ENCODE data around the gene ENOPH1.
A peak's percentile ranks its signal among the peaks of the same experiment; 100 is the strongest.

ENOPH1 gene

DNA sequence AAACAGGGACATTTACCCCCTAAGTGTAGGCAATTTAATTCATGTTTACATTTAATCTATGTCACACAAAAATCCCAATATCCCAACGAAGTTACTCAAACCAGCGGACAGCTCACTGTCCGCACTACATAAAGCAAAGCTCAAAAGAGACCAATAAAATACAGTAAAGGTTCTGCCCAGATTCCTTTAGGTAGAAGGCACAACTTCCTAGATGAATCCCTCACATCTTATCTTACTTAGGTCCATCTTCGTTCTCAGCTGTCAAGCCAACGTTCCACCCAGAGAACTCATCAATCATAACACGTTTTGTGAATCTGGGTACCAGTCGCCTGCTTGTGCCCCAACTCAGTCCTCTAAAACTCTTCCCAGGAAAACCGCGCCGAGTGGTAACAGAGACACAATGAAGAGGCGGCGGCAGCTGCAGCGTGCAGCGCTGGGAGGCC lies 1.8 kb upstream of the ENOPH1 start:
- DNase-seq (ENCODE audit: low read depth in 2 of 2) = no peak

DNA sequence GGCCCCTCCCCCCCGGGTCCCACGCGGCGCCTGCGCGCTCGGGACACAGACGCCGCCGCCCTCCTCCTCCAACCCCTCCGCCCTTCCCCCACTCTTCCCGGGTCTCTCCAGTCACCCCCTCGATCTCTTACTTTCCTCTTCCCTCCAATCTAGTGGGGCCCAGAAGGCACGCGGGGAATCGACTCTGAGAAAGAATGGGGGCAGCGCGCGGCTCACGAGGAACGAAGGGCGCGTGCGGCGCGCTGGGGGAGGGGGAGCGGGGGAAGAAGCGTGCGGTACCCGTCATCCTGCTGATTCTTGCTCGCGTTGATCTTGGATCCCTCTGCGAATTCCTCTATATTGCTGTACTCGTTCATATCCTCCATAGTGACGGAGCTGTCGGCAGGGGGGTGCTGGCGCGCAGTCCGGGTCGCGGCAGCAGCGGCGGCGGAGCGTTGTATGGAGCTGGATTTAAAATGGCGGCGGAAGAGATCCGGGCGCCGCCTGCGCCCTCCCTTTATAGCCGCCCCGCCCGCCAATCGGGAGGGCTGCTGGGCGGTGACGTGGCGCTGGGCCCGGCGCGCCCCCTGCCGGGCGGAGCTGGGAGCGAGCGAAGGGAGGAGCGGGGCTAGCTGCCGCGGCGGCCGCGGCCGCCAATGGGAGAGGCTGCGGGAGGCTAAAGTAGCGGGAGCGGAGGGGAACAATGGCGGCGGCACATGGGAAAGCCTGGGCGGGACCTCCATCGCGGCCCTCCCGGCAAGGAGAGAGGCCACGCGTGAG lies 1.2 kb upstream of the ENOPH1 start:
- DNase-seq (ENCODE audit: low read depth in 2 of 2) = peak; percentile 93 to 94

DNA sequence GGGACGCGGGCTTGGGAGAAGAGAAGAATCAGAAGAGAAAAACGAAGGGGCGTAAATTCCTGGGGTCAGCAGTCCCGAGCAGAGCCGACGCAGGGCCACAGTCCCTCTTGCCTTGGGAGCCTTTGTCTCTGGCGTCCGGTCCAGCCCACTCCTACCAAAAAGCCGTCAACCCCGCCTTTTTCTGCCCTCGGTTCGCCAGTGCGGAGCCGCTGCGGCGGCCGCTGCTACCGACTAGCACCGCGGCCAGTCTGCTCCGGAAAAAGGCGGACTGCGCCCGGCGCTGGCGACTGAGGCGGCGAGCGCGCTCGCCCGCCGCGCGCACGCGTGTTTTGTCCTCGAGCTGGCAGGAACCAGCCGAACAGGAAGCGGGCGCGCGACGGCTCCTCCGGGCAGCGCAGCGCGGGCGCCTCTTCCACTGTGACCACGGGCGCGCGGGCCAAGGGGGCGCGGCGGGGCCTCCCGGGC lies 630 bp upstream of the ENOPH1 start:
- DNase-seq (ENCODE audit: low read depth in 2 of 2) = no peak

DNA sequence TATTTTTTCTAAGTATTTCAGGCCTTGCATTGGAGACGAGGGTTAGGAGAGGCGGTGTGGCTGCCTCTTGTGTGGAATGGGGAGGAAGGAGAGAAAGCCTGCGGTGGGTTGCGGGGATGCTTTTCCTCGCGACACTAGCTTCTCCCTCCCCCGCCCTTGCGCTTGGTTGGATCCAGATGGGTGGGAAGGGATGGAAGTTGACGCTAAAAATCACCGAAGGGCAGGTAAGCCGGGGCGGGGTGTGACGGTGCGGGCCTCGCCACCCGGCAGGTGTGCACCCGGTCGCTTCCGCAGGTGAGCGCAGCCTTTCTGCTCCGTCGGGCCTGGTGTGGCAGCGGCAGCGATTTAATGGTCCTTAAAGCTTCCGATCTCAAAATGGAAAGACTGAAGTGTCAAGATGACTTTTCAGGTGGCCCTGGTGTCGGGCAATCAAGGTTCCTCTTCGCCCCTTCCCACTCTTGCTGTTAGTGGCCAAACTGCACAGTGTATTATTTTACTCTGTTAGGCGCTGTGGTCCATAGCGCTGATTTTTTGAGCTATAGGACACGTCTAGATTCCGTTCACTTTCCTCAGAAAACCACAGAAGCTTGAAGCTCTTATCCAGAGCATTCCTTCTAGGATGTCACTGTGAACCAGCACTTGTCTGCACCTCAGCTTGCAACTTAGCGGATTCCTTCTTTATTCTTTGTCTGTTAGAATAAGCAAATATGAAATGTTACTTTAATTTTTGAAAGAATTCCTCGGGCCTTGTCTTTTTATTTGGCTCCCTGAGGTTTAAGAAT lies 765 bp downstream of the ENOPH1 start:
- peak; percentile 27 to 33 for DNase-seq (ENCODE audit: low read depth in 2 of 2)

DNA sequence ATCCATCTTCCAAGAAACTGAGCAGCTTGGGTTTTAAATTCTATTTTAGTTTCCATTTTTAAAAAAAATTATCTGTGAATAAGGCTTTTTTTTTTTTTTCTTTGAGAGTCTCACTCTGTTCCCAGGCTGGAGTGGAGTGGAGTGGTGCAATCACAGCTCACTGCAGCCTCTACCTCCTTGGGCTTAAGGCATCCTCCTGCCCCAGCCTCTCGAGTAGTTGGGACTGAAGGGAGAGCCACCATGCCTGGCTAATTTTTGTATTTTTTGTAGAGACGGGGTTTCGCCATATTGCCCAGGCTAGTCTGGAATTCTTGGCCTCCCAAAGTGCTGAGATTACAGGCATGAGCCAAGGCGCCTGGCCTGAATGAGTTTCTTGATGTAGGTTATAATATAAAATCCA lies 1.4 kb downstream of the ENOPH1 start:
- no peak for DNase-seq (ENCODE audit: low read depth in 2 of 2)

DNA sequence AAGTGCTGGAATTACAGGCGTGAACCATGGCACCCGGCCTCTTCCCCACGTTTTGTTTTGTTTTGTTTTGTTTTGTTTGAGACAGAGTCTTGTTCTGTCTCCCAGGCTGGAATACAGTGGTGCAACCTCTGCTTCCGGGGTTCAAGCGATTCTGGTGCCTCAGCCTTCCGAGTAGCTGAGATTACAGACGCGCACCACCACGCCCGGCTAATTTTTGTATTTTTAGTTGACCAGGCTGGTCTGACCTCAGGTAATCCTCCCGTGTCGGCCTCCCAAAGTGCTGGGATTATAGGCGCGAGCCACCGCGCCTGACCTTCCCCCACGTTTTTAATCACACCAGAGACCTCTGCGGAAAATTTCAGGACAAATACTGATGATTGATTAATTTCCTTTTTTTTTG lies 2.2 kb downstream of the ENOPH1 start:
- DNase-seq (ENCODE audit: low read depth in 2 of 2) = no peak

DNA sequence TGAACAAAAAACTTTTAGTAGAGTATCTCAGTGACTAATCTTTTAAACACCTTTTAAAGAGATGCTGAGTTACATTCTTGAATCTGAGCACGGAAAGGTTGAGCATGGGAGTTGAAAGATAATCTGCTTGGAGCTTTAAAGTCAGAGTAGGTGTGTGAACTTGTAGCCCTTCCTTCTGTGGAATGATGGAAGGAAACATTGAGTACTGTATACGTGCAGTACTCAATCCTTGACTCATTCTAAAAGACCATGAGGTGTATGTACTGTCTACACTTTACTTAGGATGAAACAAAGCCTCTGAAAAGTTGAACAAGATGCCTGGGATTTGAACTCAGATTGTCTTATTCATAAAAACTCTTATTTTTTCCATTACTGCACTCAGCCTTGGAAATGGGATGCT lies 3.4 kb downstream of the ENOPH1 start:
- no peak for DNase-seq (ENCODE audit: low read depth in 2 of 2)

DNA sequence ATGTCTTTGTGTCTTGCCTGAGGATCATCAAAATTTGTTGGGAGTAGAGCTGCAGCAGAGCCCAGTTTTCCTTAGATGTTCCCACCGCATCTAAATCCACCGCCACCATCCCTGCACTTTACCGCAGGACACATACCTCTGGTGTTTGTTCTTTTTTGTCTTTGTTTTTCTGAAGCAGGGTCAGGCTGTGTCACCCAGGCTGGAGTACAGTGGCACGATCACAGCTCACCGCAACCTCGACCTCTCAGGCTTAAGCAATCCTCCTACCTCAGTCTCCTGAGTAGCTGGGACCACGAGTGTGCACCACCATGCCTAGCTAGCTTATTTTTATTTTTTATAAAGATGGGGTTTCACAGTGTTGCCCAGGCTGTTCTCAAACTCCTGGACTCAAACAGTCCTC lies 4.6 kb downstream of the ENOPH1 start:
- DNase-seq (ENCODE audit: low read depth in 2 of 2) = no peak

DNA sequence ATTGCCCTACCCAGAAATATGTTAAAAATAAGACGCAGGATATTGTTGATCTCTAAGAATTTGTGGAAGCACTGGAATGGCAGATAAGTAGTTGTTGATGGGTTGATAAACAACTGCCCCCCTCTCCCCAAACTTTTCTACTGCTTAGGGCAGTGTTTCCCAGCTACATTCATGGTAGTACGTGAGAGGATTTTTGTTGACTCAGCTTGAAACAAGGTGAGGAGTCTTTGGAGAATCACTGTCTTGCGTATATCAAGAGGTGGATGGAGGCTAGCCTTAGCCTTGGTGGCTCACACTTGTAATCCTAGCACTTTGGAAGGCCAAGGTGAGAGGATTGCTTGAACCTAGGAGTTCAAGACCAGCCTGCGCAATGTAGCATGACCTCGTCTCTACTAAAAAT lies 5.7 kb downstream of the ENOPH1 start:
- DNase-seq (ENCODE audit: low read depth in 2 of 2) = no peak

DNA sequence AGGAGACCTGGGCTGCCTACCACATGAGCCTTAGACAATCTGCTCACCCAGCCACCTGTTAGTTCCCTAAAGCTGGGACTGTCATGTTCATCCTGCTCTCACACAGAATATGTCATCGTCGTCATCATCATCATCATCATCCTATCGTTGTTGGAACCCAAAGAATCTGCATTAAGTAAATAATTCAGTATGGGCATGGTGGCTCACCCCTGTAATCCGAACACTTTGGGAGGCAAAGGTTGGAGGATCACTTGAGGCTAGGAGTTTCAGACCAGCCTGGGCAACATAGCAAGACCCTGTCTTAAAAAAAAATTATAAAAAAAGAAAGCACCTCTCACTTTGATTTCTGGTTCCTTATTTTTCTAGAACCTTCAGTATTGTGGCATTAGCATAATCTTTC lies 6.4 kb downstream of the ENOPH1 start:
- DNase-seq (ENCODE audit: low read depth in 2 of 2) = no peak

DNA sequence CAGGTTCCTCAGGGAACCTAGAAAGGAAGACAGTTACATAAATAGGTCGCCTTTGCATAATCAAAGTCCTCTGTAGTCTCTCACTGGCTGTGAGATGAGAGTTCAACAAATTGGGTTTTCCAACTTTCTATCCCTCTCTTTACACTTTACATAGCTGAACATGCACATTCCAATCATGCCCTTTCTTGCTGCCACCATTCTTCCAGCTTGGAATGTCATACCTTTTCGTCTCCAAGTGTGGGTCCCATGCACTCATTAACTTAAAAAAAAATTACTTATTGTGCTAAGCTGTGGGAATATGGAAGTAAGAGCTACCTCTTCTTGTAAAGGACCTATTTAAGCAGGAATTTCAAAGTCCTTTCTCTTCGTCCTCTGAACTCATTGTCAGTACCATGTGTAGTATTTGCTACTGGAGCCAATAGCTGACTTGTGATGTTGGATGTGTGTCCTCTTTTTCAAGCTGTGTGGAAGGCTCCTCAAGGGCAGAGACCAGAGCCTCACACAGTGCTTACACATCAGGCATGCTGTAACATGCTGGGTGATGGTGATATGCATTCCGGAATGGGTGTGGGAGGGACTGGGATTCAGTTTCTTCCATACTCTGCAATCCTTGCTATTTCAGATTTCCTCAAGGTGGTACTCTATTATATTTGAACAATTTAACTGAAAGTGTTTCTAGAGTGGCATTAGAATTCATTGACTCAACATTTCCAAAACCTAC lies 7.1 kb downstream of the ENOPH1 start:
- DNase-seq (ENCODE audit: low read depth in 2 of 2) = no peak

DNA sequence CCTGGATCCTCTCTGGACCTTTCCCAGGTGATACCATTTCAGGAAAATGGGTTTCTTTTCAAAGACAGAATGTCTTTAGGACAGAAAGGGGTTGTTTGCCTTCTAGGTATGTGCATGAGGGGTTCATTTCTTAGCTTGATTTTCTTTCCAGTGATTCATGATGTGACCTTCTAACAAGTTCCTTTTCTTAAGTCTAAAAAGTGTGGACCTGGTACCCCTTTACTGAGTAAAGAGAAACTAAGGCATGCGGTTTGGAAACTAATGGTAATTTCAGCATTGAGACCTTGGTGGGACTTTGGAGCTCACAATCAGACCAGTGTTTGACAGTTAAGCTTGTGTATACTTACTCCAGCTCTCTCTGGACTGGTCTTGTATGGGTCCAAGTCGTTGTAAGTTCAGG lies 8.7 kb downstream of the ENOPH1 start:
- no peak for DNase-seq (ENCODE audit: low read depth in 2 of 2)

DNA sequence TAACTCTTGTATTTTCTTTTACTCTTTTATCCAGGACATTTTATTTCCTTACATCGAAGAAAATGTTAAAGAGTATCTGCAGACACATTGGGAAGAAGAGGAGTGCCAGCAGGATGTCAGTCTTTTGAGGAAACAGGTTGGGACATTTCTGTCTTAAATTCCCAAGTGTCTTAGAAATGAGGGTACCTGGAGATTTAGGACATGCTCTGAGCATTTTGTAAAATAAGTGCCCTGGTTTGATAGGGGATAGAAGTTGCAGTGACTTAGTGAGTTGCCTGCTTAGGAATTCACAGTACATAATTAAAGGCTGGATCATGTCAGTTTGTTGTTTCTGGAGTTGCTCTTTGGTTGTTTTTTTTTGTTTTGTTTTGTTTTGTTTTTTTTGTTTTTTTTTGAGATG lies 17.5 kb downstream of the ENOPH1 start:
- DNase-seq (ENCODE audit: low read depth in 2 of 2) = no peak

DNA sequence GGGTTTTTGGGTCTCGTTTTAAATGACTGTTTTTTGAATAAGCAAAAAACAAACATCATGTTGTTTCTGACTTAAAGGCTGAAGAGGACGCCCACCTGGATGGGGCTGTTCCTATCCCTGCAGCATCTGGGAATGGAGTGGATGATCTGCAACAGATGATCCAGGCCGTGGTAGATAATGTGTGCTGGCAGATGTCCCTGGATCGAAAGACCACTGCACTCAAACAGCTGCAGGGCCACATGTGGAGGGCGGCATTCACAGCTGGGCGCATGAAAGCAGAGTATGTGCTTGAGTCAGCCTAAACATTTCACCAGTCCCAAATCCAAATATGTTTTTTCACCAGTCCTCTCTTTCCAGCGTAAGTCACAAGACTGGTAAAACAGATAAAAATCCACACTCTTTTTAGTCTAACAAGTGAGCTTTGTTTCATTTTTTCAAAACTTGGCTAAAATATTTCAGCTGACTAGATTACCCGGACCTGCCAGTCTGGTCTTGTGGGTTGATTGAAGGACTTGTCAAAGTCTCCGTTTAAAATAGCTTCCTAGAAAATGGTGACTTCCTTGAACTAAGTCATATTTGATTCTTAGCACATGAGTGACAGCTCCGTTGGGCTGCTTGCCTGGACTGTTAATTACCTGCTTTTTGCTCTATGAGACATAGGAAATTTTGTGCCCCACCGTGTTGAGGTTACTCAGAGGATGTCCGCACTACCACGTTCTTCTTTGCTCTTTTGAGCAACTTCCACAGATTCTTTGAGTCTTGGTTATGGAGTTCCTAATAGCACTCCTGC lies 20.8 kb downstream of the ENOPH1 start:
- no peak for DNase-seq (ENCODE audit: low read depth in 2 of 2)

DNA sequence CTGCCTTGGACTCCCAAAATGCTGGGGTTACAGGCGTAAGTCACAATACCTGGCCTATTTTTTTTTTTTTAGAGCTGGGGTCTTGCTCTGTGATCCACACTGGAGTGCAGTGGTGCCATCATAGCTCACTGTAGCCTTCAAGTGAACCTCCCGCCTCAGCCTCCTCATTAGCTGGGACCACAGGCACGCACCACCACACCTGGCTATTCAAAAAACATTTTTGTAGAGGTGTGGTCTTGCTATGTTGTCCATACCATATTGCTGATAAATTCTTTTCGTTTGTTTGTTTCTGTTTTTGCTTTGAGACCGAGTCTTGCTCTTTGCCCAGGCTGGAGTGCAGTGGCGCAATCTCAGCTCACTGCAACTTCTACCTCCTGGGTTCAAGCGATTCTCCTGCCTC lies 21.6 kb downstream of the ENOPH1 start:
- DNase-seq (ENCODE audit: low read depth in 2 of 2) = no peak

DNA sequence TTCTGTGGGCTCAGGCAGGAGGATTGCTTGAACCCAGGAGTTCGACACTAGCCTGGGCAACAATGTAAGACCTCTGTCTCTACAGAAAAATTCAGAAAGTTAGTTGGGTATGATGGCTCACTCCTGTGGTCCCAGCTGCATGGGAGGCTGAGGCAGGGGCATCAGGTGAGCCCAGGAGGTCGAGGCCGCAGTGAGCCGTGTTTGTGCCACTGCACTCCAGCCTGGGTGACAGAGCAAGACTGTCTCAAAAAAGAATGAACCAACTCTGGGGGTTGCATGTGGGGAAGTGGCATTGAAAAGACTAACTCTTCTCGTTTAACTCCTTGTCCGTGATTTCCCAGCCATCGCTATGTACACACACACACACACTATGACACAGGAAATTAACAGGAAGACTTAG lies 26.9 kb downstream of the ENOPH1 start:
- DNase-seq (ENCODE audit: low read depth in 2 of 2) = no peak

DNA sequence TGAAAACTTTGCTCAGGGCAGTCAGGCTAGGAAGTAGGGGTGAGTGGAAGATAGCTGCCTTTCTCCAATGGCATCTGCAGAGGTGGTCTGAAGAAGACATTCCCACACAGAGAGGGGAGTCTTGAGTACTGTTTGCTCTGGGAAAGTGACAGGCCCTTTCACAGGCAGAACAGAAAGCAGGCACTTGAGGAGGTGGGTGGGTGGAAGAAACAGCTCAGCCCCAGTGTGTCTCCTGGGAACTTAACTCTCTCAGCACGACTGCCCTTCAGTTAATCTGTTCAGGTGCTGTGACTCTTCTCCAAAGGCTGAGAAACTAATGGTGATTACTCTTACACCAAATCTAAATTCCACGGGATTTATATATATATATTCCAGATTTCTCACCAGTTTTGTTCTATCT lies 28.3 kb downstream of the ENOPH1 start:
- no peak for DNase-seq (ENCODE audit: low read depth in 2 of 2)

DNA sequence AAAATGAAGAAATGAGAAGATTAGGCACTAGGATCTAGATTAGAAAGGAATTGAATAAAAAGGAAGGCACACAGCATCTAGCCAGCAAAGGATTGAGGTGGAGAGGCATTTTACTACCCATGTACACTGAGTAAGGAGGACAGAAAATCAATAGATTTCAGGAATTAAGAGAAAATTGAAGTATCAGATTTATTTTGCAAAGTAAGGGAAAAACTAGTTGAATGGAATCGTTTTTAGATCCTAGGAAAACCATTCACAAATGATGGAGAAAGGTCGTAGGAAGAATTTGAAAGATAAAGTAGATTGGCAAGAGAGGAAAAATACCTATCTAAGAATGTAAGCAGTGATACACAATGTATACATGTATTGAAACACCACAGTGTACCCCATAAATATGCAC lies 31.3 kb downstream of the ENOPH1 start:
- no peak for DNase-seq (ENCODE audit: low read depth in 2 of 2)

DNA sequence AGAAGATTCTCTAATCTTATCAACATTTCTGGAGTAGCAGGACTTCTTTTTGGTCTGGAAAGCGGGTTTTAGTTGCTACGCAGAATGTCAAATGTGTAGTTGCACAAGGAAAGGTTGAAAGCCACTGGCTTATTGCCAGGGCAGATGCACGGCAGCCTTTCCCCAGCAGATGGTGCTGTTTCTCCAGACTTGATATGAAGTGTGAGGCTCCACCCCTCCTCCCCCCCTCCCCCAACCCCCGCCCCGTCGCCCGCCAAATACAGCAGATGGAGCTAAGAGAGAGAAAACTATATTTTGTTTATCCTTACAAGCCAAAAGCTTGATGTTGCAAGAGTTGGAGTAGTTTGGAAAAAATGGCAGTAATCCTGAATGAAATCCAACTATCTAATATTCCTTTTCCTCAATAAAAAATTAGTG lies 32.0 kb downstream of the ENOPH1 start:
- peak; percentile 77 to 82 for DNase-seq (ENCODE audit: low read depth in 2 of 2)

DNA sequence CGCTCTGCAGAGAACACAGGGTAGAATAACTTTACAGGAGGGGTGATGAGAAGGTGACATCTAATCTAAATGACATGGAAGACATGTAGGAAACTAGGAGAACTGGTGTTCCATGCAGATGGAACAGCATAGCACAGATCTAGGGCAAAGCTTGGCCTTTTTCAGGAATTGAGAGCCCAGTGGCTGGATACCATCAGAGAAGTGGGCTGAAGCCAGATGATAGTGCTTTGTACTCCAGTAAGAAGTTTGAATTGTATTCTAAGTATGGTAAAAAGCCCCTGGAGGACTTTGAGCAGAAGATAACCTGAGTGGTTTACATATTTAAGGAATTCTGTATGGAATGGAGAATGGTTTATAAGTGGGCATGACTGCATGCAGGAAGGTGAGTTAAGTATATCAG lies 32.8 kb downstream of the ENOPH1 start:
- no peak for DNase-seq (ENCODE audit: low read depth in 2 of 2)

DNA sequence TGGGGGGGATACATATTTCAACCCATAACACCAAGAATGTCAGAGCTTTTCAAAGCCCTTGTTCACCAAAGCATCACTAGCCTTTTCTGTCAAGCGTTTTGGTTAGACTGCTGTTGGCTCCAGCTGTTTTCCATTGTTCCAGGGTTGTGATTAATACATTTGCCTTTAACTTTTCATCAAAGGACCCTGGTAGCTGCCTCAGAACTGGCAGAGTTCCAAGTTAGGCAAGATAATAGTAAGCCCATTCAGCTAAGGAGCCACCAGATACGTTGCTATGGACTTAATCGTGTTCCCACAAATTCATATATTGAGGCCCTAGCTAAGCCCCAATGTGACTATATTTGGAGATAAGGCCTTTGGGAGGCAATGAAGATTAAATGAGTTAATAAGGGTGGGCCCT lies 37.1 kb downstream of the ENOPH1 start:
- no peak for DNase-seq (ENCODE audit: low read depth in 2 of 2)

All from stimulated activated CD4-positive, alpha-beta T cell treated with anti-CD3 and anti-CD28 coated beads, Interleukin-1b, Interleukin-23, amount 100 ng/mL, for 4 hours (primary cell).